Adipose tissue (tissue), 3 donors: ENCODE results near the gene ARHGAP45. TPM values are rescaled to one million over a fixed set of nuclear protein-coding genes. Genes with fewer than 3 reads are reported as not detected.
"Not testable (repeated sequence)": the region's sequence is repeated elsewhere in the genome, so short reads cannot be mapped to it uniquely, and the experiment has no call there.

ENCODE experiments used
- H3K27ac ChIP-seq: one replicate; pipeline ENCODE4 v1.5.1; 2013; ENCODE audit warnings: low read depth, low read length
- WGBS, 3 donors: extraction: QIAGEN DNeasy Blood & Tissue Kit; methylation state at CpG; one replicate each; pipeline ENCODE4 v1.1.7; 2013; 5-methylcytosine and 5-hydroxymethylcytosine counted together
- polyA plus RNA-seq, 3 donors: library from polyadenylated mRNA; stranded (reverse); fragments of 200-250 nt; gene quantifications; one replicate each; pipeline ENCODE4 v1.2.3, GENCODE V29; 2013
- donor health status: healthy with polysubstance abuse.
- donor health status: Bipolar disorder and iron deficiency.
- donor health status: healthy.

Gene ARHGAP45
- polyA plus RNA-seq, 3 donors: 10.1 to 22.3 (median 14.7) TPM

DNA sequence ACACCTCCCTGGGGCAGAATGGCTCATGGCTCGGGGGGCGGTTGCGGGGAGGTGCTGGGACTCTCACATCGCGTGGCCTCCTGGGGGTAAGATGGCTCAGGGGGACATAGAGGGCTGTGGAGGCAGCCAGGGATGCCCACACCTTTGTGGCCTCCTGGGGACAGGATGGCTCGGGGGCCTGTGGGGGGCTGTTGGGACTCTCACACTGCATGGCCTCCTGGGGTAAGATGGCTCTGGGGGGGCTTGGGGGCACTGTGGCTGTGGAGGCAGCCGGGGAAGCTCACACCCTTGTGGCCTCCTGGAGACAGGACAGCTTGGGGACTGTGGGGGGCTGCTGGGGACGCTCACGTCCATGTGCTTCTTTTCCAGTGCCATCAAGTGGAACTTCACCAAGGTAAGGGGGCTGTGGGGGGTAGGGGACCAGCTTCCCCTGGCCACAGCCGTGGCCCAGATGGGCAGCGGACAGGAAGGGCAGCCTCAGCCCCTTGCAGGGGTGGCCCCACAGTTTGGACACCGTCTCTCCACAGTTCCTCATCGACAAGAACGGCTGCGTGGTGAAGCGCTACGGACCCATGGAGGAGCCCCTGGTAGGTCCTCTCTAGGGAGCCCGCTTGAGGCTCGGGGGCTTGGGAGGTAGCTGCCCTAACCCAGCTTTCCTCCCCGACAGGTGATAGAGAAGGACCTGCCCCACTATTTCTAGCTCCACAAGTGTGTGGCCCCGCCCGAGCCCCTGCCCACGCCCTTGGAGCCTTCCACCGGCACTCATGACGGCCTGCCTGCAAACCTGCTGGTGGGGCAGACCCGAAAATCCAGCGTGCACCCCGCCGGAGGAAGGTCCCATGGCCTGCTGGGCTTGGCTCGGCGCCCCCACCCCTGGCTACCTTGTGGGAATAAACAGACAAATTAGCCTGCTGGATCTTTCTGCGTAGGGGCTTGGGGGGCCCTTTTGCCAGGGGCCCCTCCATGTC is 39.2 kb downstream of the ARHGAP45 start:
- WGBS, 3 donors: 81 to 87% (median 86%) methylated on average over 32 of the region's 32 CpGs
- H3K27ac ChIP-seq: no peak overlapping the region

GRCh38 chr19:1106841-1107660 is 40.1 kb downstream of the ARHGAP45 start:
- no peak overlapping the region for H3K27ac ChIP-seq
- 61 to 79% (median 61%) methylated on average over 12 to 17 of the region's 17 CpGs for WGBS, 3 donors

DNA sequence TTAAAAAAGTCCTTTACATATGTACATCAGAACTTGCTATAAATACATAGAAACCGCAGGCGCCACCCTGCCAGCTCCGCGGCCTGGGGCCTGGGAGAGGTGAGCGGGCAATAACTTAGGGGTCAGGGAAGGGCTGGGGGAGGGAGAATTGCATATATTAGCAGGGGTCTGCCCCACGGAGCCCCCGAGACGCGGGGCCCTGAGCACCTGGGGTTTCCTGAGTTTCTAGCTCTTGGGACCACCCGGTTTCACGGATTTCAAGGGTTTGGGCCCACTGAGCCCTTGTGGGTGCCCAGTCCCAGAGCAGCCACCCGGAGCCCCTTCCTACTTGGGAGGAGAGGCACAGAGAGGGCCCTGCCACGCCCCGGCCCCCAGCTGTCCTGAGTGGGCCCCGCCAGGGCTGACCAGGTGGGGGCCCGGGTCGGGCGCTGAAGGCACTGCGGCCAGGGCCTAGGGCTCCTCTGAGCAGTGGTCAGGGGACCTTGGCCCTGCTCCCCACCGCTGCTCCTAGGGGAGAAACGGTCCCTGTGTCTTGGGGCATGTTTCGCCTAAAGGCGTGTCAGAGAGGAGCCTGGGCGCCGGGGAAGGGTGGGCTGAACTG is 40.8 kb downstream of the ARHGAP45 start:
- 91 to 94% (median 92%) methylated on average over 25 of the region's 25 CpGs for WGBS, 3 donors
- H3K27ac ChIP-seq: no peak overlapping the region

GRCh38 chr19:1108291-1109031 is 41.5 kb downstream of the ARHGAP45 start:
- WGBS, 3 donors: 93 to 96% (median 94%) methylated on average over 52 to 89 of the region's 89 CpGs
- H3K27ac ChIP-seq: no peak overlapping the region

- WGBS, 3 donors: 90 to 92% (median 91%) methylated on average over 45 to 48 of the region's 48 CpGs
These were observed 42.1 kb downstream of the ARHGAP45 start for GRCh38 chr19:1109032-1109551.

GRCh38 chr19:1109697-1110671 is 43.0 kb downstream of the ARHGAP45 start:
- no peak overlapping the region for H3K27ac ChIP-seq
- WGBS, 3 donors: 93 to 94% (median 94%) methylated on average over 54 of the region's 54 CpGs

More at GRCh38 chr19:1109032-1109551, 42.1 kb downstream of the ARHGAP45 start:
- H3K27ac ChIP-seq: no peak overlapping the region

DNA sequence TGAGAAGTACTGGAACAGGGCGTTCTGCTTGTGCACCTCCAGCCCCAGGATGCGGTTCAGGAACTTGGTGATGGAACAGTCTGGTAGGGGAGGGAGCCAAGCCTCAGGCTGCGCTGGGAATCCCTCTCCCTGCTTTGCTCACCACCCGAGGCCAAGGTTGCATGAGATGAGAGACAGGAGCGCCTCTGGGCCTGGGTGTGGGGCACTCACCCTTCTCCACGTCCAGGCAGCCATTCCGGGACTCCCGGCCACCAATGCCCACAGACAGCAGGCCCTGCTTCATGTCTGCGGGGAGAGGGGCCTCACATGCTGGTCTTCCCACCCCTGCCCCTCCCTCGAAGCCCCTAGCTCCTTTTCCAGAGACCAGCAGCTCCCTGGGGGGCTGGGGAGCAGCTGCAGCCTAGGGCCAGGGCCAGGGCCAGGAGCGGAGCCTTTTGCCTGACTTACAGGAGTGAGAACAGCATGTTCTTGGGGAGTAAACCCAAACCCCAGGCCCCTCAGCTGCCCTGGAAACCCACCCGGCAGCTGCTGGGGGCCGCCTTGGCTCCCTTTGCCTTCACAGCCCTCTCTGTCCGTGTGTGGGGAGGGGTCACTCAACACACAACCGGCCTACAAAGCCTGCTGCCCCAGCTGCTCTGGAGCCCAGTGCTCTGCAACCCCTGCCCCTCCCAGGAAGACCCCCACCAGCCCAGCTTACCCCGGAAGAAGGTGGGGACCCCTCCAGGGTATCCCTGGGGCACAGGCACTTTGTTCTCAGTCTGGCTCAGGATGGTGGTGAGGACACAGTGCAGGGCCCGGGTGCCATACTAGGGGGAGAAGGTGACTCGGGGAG is 44.1 kb downstream of the ARHGAP45 start:
- H3K27ac ChIP-seq: no peak overlapping the region
- WGBS, 3 donors: 73 to 88% (median 81%) methylated on average over 18 of the region's 18 CpGs

DNA sequence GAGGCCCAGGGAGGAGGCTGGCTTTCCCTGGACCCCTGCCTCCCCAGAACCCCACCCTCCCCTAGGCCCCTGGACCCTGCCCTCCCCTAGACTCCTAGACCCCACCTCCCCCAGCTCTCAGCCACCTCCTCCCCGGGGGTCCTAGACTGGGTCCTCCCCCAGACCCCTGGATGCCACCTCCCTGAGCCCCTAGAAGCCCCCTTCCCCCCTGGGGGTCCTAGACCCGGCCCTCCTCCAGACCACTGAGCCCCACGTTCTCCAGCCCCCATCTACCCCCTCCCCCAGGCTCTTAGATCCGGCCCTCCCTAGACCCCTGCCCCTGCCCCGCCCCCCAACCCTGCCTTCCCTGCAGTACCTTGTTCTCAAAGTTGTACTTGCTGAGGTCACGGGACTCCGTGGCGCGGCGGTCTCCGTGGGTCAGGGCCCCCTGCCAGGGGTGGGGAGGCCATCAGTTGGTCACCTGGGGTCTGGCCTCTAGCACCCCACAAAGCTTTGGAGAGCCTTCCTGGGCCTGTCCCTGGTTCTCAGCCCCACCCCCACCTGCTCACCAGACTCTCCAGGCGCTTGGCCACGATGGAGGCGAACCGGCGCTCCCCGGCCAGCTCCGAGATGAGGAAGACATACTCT is 44.8 kb downstream of the ARHGAP45 start:
- H3K27ac ChIP-seq: no peak overlapping the region
- 71 to 83% (median 79%) methylated on average over 16 to 18 of the region's 18 CpGs for WGBS, 3 donors

- WGBS, 3 donors: 63 to 82% (median 77%) methylated on average over 61 to 71 of the region's 71 CpGs
- no peak overlapping the region for H3K27ac ChIP-seq
These were observed 45.5 kb downstream of the ARHGAP45 start for GRCh38 chr19:1112268-1113029.

DNA sequence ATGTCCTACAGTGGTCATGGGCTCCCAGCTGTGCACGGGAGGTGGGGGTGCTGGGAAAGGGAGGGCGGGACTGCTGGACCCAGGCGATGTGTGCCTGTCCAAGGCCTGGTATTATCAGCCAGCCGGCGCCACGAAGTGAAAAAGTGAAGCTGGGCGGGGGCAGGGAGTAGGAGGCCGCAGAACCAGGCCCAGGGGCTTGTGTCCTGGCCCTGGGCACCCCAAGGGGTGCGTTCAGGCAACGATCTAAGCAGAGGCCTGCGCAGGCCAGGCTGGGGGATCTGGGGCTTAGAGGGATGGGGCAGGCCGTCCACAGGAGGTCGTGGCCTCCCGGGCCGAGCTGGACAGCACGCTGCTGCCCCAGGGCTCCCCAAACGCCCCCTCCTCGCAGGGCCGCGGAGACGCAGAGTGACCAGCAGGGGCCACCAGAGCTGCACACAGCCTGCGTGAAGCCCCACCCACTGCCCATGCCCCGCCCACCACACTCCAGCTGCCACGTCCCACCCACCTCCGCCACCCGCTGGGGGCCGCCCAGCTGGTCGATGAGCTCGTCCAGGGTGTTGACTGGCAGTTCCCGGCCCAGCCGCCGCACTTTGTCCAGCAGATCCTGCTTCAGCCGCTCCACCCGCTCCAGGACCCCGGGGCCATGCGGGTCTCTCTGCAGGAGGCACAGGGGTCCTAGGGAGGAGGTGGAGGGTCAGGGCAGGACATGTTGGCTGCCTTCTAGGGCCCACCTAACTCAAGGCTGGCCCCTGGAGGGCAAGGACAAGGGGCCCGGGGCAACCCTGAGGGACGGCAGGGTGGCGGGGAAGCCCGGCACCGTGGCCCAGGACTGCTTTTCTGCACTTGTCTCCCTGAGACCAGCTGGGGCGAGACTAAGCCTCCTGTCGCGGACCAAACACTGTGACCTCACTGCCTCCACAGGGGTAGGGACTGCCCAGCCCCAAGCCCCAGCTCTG is 46.3 kb downstream of the ARHGAP45 start:
- 26 to 34% (median 30%) methylated on average over 41 to 44 of the region's 44 CpGs for WGBS, 3 donors
- H3K27ac ChIP-seq: no peak overlapping the region

DNA sequence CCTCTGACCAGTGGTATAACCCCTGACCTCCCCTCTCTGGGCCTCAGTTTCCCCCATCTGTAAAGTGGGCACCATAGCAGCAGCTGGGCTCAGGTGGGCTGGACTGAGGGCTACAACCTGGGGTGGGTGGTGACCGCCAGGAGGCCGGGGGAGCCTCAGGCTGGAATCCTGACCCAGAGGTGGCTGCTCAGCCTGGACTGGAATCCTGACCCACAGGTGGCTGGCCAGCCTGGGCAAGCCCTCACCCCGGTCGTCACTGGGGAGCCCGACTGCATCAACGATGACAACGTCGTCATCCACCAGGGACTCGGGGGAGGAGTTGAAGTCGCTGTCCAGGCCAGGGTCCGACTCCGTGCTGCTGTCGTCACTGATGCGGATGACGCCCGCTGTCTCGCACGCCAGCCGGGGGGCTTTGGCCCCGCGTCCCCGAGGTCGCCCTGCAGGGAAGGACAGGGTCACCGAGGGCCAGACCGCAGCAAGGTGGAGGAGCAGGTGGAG is 47.1 kb downstream of the ARHGAP45 start:
- 89 to 92% (median 91%) methylated on average over 25 of the region's 25 CpGs for WGBS, 3 donors
- H3K27ac ChIP-seq: no peak overlapping the region

DNA sequence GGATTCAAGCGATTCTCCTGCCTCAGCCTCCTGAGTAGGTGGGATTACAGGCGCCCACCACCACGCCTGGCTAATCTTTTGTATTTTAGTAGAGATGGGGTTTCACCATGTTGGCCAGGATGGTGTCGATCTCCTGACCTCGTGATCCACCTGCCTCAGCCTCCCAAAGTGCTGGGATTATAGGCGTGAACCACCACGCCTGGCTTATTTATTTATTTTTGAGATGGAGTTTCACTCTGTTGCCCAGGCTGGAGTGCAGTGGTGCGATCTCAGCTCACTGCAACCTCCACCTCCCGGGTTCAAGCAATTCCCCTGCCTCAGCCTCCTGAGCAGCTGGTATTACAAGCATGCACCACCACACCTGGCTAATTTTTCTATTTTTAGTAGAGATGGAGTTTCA is 47.8 kb downstream of the ARHGAP45 start:
- WGBS, 3 donors: 92 to 96% (median 95%) methylated on average over 9 of the region's 9 CpGs
- not testable (repeated sequence) for H3K27ac ChIP-seq

GRCh38 chr19:1115646-1116420 is 48.9 kb downstream of the ARHGAP45 start:
- 89 to 93% (median 91%) methylated on average over 34 to 35 of the region's 35 CpGs for WGBS, 3 donors
- H3K27ac ChIP-seq: no peak overlapping the region
